Fibroblast of lung (primary cell): ENCODE data around the gene KLHL29.

Experiments
- EZH2 ChIP-seq: IDR thresholded peaks from 2 replicates; pipeline ENCODE4 v1.5.1; 2012; ENCODE audit warnings: low read length, control low read depth, mild to moderate bottlenecking; ENCODE audit errors: missing control alignments
- TF ChIP-seq, protein P1 (sequence below), 2 donors: IDR thresholded peaks in 1 of 2; conservative IDR thresholded peaks in 1 of 2; 1 replicate in 1 of 2; 2 replicates in 1 of 2; pipeline ENCODE4 v1.5.1; 2011 to 2012; ENCODE audit warnings: low read length in 2 of 2, control low read depth in 1 of 2, inconsistent platforms in 1 of 2, low read depth in 1 of 2, mild to moderate bottlenecking in 1 of 2

DNA sequence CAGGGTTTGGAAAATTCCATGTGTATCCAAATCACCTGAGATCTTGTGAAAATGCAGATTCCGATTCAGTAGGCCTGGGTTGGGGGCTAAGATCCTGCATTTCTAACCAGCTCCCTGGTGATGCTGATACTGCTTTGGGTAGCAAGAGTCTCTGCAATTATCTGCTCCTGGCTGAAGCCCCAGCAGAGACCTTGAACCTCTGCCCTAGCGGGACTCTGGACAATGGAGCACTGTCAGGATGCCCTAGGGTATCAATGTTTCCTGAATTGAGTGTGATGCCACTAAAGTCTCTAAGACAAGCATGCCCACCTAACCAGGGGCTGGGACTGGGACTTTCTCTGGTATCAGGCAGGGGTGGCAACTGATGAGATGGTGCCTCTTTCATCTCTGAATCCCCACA is 49.4 kb upstream of the KLHL29 start:
- TF ChIP-seq, protein P1, sequence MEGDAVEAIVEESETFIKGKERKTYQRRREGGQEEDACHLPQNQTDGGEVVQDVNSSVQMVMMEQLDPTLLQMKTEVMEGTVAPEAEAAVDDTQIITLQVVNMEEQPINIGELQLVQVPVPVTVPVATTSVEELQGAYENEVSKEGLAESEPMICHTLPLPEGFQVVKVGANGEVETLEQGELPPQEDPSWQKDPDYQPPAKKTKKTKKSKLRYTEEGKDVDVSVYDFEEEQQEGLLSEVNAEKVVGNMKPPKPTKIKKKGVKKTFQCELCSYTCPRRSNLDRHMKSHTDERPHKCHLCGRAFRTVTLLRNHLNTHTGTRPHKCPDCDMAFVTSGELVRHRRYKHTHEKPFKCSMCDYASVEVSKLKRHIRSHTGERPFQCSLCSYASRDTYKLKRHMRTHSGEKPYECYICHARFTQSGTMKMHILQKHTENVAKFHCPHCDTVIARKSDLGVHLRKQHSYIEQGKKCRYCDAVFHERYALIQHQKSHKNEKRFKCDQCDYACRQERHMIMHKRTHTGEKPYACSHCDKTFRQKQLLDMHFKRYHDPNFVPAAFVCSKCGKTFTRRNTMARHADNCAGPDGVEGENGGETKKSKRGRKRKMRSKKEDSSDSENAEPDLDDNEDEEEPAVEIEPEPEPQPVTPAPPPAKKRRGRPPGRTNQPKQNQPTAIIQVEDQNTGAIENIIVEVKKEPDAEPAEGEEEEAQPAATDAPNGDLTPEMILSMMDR (conservative IDR thresholded peaks at IDR 0.05 in 1 of 2, IDR thresholded peaks at IDR 0.05 in 1 of 2; ENCODE audit: low read depth in 1 of 2, low read length in 2 of 2) = no peak
- no peak for TF ChIP-seq EZH2
